ENCODE measurements around the gene NAA16.

- TF ChIP-seq POLR2A (IDR thresholded peaks at IDR 0.05; ENCODE audit: low read length) (no peak), GATA1 (IDR thresholded peaks at IDR 0.05; ENCODE audit: low read depth, low read length) (no peak)
Observed at GRCh38 chr13:41402691-41403511, 91.8 kb downstream of the NAA16 start.
